IMR-90 (cell line): ENCODE results near the gene DCST2. TPM values are rescaled to one million over a fixed set of nuclear protein-coding genes. Genes with fewer than 3 reads are reported as not detected.

Source experiments
- ATAC-seq: fragments of 200-7000 bp; cut with Tn5 transposase; 2 replicates; pipeline ENCODE4 v1.9.1; 2020; ENCODE audit warnings: low read depth, mild to moderate bottlenecking, moderate library complexity
- BruUV-seq: library from RNA; stranded (reverse); fragments of 400-500 nt; replicated peaks from 2 replicates; lab custom pipeline; 2021; lab: Mats Ljungman, UMichigan
- CTCF ChIA-PET: fragments of 300-600 bp; formaldehyde crosslinking; extraction: SDS; loops from one replicate; lab custom pipeline; 2021; ENCODE audit warnings: antibody characterized with exemption; lab: Yijun Ruan, JAX
- POLR2A ChIA-PET: fragments of 300-600 bp; sonication (Branson Sonifier 250); formaldehyde crosslinking; loops from one replicate; lab custom pipeline; 2022; ENCODE audit warnings: antibody characterized with exemption; ENCODE audit not compliant: unreplicated experiment; lab: Charles Lee
- DNase-seq: peaks from one replicate; pipeline ENCODE4 v3.0.0; 2013
- H2AFZ ChIP-seq: replicated peaks from 2 replicates; pipeline ENCODE3; 2013; ENCODE audit warnings: low read length, mild to moderate bottlenecking; ENCODE audit not compliant: poor library complexity
- H2AK5ac ChIP-seq: 2 replicates; pipeline ENCODE4 v1.6.1; 2013; ENCODE audit warnings: low read depth, low read length, inconsistent platforms
- H2AK9ac ChIP-seq: replicated peaks from 2 replicates; pipeline ENCODE3; 2013; ENCODE audit warnings: mild to moderate bottlenecking, low read depth, low read length, moderate library complexity; ENCODE audit not compliant: poor library complexity
- H2BK120ac ChIP-seq: 2 replicates; pipeline ENCODE4 v1.6.1; 2013; ENCODE audit warnings: low read depth, low read length, inconsistent platforms
- H2BK15ac ChIP-seq: 3 replicates; pipeline ENCODE4 v1.6.1; 2013; ENCODE audit warnings: low read depth, low read length, inconsistent platforms
- H2BK20ac ChIP-seq: 2 replicates; pipeline ENCODE4 v1.6.1; 2013; ENCODE audit warnings: low read depth, mild to moderate bottlenecking, inconsistent platforms, low read length, moderate library complexity
- H2BK5ac ChIP-seq: 2 replicates; pipeline ENCODE4 v1.6.1; 2013; ENCODE audit warnings: mild to moderate bottlenecking, low read depth, low read length, inconsistent platforms; ENCODE audit not compliant: poor library complexity, severe bottlenecking
- H3K14ac ChIP-seq: replicated peaks from 2 replicates; pipeline ENCODE4 v1.6.1; 2013; ENCODE audit warnings: low read depth, low read length, inconsistent platforms
- H3K18ac ChIP-seq: 2 replicates; pipeline ENCODE4 v1.6.1; 2013; ENCODE audit warnings: low read depth, low read length, control low read depth
- H3K23ac ChIP-seq: 2 replicates; pipeline ENCODE4 v1.6.1; 2013; ENCODE audit warnings: low read depth, low read length, inconsistent platforms
- H3K27ac ChIP-seq: 2 replicates; pipeline ENCODE4 v1.5.1; 2013; ENCODE audit warnings: mild to moderate bottlenecking, control low read depth, low read length; ENCODE audit not compliant: insufficient read depth
- H3K27me3 ChIP-seq: 2 replicates; pipeline ENCODE4 v1.6.1; 2013; ENCODE audit warnings: low read length; ENCODE audit not compliant: control insufficient read depth, insufficient read depth
- H3K36me3 ChIP-seq: 2 replicates; pipeline ENCODE4 v1.6.1; 2013; ENCODE audit warnings: low read length, mixed read lengths; ENCODE audit not compliant: control insufficient read depth, insufficient read depth
- H3K4ac ChIP-seq: 2 replicates; pipeline ENCODE4 v1.6.1; 2013; ENCODE audit warnings: low read depth, low read length, inconsistent platforms
- H3K4me1 ChIP-seq: 2 replicates; pipeline ENCODE4 v1.6.1; 2013; ENCODE audit warnings: low read length, mixed read lengths; ENCODE audit not compliant: control insufficient read depth, insufficient read depth
- H3K4me2 ChIP-seq: 2 replicates; pipeline ENCODE4 v1.6.1; 2013; ENCODE audit warnings: low read depth, mild to moderate bottlenecking, control low read depth, low read length, moderate library complexity
- H3K4me3 ChIP-seq: 2 replicates; pipeline ENCODE4 v1.5.1; 2013; ENCODE audit warnings: low read depth, mild to moderate bottlenecking, control low read depth, low read length, moderate library complexity; ENCODE audit not compliant: insufficient read depth
- H3K56ac ChIP-seq: 2 replicates; pipeline ENCODE4 v1.6.1; 2013; ENCODE audit warnings: low read length, inconsistent platforms; ENCODE audit not compliant: insufficient read depth; ENCODE audit errors: extremely low read depth
- H3K79me1 ChIP-seq, 2 experiments: 2 replicates each; pipeline ENCODE4 v1.6.1; 2013; ENCODE audit warnings: low read length in 2 of 2, inconsistent platforms in 1 of 2, low read depth in 1 of 2
- H3K9ac ChIP-seq: 2 replicates; pipeline ENCODE4 v1.6.1; 2013; ENCODE audit warnings: low read depth, low read length, control low read depth
- H3K9me1 ChIP-seq: 2 replicates; pipeline ENCODE4 v1.6.1; 2013; ENCODE audit warnings: low read length, inconsistent platforms; ENCODE audit not compliant: insufficient read depth
- H3K9me3 ChIP-seq: 2 replicates; pipeline ENCODE4 v1.6.1; 2013; ENCODE audit warnings: low read length; ENCODE audit not compliant: control insufficient read depth, insufficient read depth
- H4K20me1 ChIP-seq: 2 replicates; pipeline ENCODE4 v1.6.1; 2013; ENCODE audit warnings: low read length, inconsistent platforms; ENCODE audit not compliant: insufficient read depth
- H4K5ac ChIP-seq: 2 replicates; pipeline ENCODE4 v1.6.1; 2013; ENCODE audit warnings: mild to moderate bottlenecking, low read depth, low read length, control low read depth
- H4K8ac ChIP-seq, 2 experiments: 2 replicates each; pipeline ENCODE4 v1.6.1; 2013; ENCODE audit warnings: low read depth in 2 of 2, low read length in 2 of 2, control low read depth in 1 of 2, inconsistent platforms in 1 of 2
- H4K91ac ChIP-seq: 2 replicates; pipeline ENCODE4 v1.6.1; 2013; ENCODE audit warnings: low read depth, low read length, inconsistent platforms; ENCODE audit not compliant: insufficient read depth
- CEBPB ChIP-seq: IDR thresholded peaks from 2 replicates; pipeline ENCODE4 v1.6.1; 2012; ENCODE audit warnings: low read depth, low read length, improper control_type of control experiment
- MXI1 ChIP-seq: IDR thresholded peaks from 2 replicates; pipeline ENCODE4 v1.6.1; 2012; ENCODE audit warnings: low read depth, mild to moderate bottlenecking, low read length, moderate library complexity, borderline replicate concordance
- RAD21 ChIP-seq: IDR thresholded peaks from 2 replicates; pipeline ENCODE4 v1.6.1; 2012; ENCODE audit warnings: low read length, improper control_type of control experiment
- WGBS, 2 experiments: methylation state at CpG; one replicate each; pipeline versions ENCODE4 v1.1.5 to v1.1.7; 2013; ENCODE audit warnings: missing lambda C conversion rate in 2 of 2; ENCODE audit not compliant: insufficient read length in 1 of 2; ENCODE audit errors: extremely low coverage in 2 of 2; 5-methylcytosine and 5-hydroxymethylcytosine counted together
- dilution Hi-C: fragments of 300-500 bp; cut with HindIII; formaldehyde crosslinking; loops from one replicate; pipeline ENCODE4 v1.14.3; 2018; ENCODE audit warnings: low sequenced_read_pairs; ENCODE audit not compliant: unreplicated experiment
- in situ Hi-C: fragments of 300-500 bp; cut with MboI; formaldehyde crosslinking; loops from 3 replicates; pipeline ENCODE4 v1.14.3; 2019; ENCODE audit warnings: low sequenced_read_pairs, inconsistent platforms, mixed read lengths
- intact Hi-C: fragments of 100-400 bp; cut with micrococcal nuclease; formaldehyde crosslinking; loops from 2 replicates; pipeline ENCODE4 v1.10.0; 2022
- polyA plus RNA-seq, 3 experiments: library from polyadenylated mRNA; depleted of rRNA; stranded (reverse); fragments of >200 nt; gene quantifications; 2 replicates each; pipeline ENCODE4 v1.2.3, GENCODE V29; 2012; ENCODE audit warnings: low replicate concordance in 1 of 3
- total RNA-seq: library from RNA; depleted of rRNA; stranded (reverse); fragments of >200 nt; gene quantifications from 2 replicates; pipeline ENCODE4 v1.2.3, GENCODE V29; 2012

Gene DCST2
- total and polyA plus RNA-seq, 2 of the 4 experiments (the other 2 are of a cell fraction) = 0.14 TPM; not detected in 1

DNA sequence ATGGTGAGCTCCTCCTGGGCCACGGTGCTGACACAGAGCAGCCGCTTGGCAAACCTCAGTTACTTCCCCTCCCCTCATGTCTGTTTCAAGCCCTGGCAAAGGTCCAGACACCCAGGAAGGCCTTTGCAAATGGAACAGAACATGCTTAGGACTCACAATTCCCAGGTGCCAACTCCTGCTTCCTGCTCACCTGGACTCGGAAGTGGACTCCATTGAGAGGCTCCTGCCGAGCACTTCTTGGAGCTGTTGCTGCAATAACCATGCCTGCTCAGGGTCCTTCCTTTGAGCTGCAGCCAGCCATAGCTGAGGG lies 10.7 kb downstream of the DCST2 start:
- peaks cover 4% of the 10 kb centered on the region for H3K9me1 ChIP-seq
- H3K4me2 ChIP-seq = no peak overlapping the region
- dilution Hi-C loops (no loop called here), in situ Hi-C loops (no loop called here), intact Hi-C loops (no loop called here)
- CTCF ChIA-PET = no interaction called here
- no peak overlapping the region for H2BK120ac ChIP-seq
- H3K4me1 ChIP-seq = peaks cover 3% of the 10 kb centered on the region; the same call in 1 of the 2 replicates
- no peak for TF ChIP-seq CEBPB
- TF ChIP-seq RAD21 = no peak
- TF ChIP-seq MXI1 = no peak
- H4K91ac ChIP-seq = no peak overlapping the region
- no peak overlapping the region for H3K56ac ChIP-seq
- no peaks in the 10 kb centered on the region for H3K9me3 ChIP-seq
- 71% methylated on average over 2 of the region's 4 CpGs; no CpG with 5 or more reads in 1 of the 2 experiments for WGBS, 2 experiments
- H2AK9ac ChIP-seq = no peak overlapping the region
- no peak overlapping the region for H3K9ac ChIP-seq
- H3K23ac ChIP-seq = no peak overlapping the region
- ATAC-seq (no peak), DNase-seq (no peak)
- no peak overlapping the region for H2AK5ac ChIP-seq
- no peak overlapping the region for H2AFZ ChIP-seq
- no peak overlapping the region for H4K8ac ChIP-seq
- no peak overlapping the region for H3K18ac ChIP-seq
- no peaks in the 10 kb centered on the region for H3K36me3 ChIP-seq
- no peak overlapping the region for H2BK5ac ChIP-seq
- no peaks in the 10 kb centered on the region for H4K20me1 ChIP-seq
- H3K27me3 ChIP-seq = peaks cover 2% of the 10 kb centered on the region; the same call in 1 of the 2 replicates
- H3K14ac ChIP-seq = no peak overlapping the region
- H4K5ac ChIP-seq = no peak overlapping the region
- no peaks in the 10 kb centered on the region; a peak in 1 of 4 replicates for H3K79me1 ChIP-seq
- POLR2A ChIA-PET = no interaction called here
- H2BK15ac ChIP-seq = no peak overlapping the region
- BruUV-seq = no TSS peak
- H2BK20ac ChIP-seq = no peak overlapping the region
- no peak overlapping the region for H3K4me3 ChIP-seq
- no peak overlapping the region for H3K27ac ChIP-seq
- no peak overlapping the region for H3K4ac ChIP-seq
